Endothelial cell of umbilical vein (primary cell): Measurements from ENCODE around the gene TMEM120A.
A peak's percentile ranks its signal among the peaks of the same experiment; 100 is the strongest.

Experiments used
- CTCF ChIP-seq, 2 donors: IDR thresholded peaks; 1 replicate in 1 of 2; 2 replicates in 1 of 2; pipeline ENCODE4 v1.5.1; 2011; ENCODE audit warnings: low read length in 2 of 2, mild to moderate bottlenecking in 2 of 2, moderate library complexity in 2 of 2, control low read depth in 1 of 2, inconsistent platforms in 1 of 2, low read depth in 1 of 2; ENCODE audit not compliant: insufficient read depth in 1 of 2; ENCODE audit errors: extremely low read depth in 1 of 2
- EZH2 ChIP-seq: IDR thresholded peaks from 2 replicates; pipeline ENCODE4 v1.6.1; 2012; ENCODE audit warnings: borderline replicate concordance, low read depth, mild to moderate bottlenecking, moderate library complexity, low read length, inconsistent platforms; ENCODE audit not compliant: severe bottlenecking
- MYC ChIP-seq: IDR thresholded peaks from one replicate; pipeline ENCODE4 v1.6.1; 2011; ENCODE audit warnings: mild to moderate bottlenecking, low read depth, low read length
- POLR2A ChIP-seq: IDR thresholded peaks from 2 replicates; pipeline ENCODE4 v1.6.1; 2012; ENCODE audit warnings: low read depth, mild to moderate bottlenecking, control low read depth, low read length
- POLR2AphosphoS5 ChIP-seq: IDR thresholded peaks from 2 replicates; pipeline ENCODE4 v1.6.1; 2012; ENCODE audit warnings: low read depth, mild to moderate bottlenecking, control low read depth, low read length, moderate library complexity; ENCODE audit not compliant: insufficient read depth

GRCh38 chr7:76020031-76020714, 25.8 kb upstream of the TMEM120A start:
- TF ChIP-seq CTCF (IDR thresholded peaks at IDR 0.05; ENCODE audit: extremely low read depth in 1 of 2, insufficient read depth in 1 of 2, low read depth in 1 of 2, low read length in 2 of 2) (peak; percentile 89 to 94), POLR2AphosphoS5 (no peak), POLR2A (no peak), EZH2 (no peak), MYC (no peak)
